ENCODE results near the gene UBP1. TPM values are rescaled to one million over a fixed set of nuclear protein-coding genes. Genes with fewer than 3 reads are reported as not detected.

UBP1 gene
- total RNA-seq, 1 experiment from 2014 or later, result 50.4 TPM

GRCh38 chr3:33428734-33429133 is 11.5 kb downstream of the UBP1 start:
- intact Hi-C loops (cut with micrococcal nuclease; ENCODE audit: unreplicated experiment), result no loop called here

GRCh38 chr3:33426630-33427317 is 13.4 kb downstream of the UBP1 start:
- H3K36me3 ChIP-seq (ENCODE audit: low read depth), result peaks cover 3% of the 10 kb centered on the region; the same call in 1 of the 2 replicates
- no peaks in the 10 kb centered on the region for H3F3A ChIP-seq (ENCODE audit: insufficient read depth, low read depth)
- TF ChIP-seq, protein P1, sequence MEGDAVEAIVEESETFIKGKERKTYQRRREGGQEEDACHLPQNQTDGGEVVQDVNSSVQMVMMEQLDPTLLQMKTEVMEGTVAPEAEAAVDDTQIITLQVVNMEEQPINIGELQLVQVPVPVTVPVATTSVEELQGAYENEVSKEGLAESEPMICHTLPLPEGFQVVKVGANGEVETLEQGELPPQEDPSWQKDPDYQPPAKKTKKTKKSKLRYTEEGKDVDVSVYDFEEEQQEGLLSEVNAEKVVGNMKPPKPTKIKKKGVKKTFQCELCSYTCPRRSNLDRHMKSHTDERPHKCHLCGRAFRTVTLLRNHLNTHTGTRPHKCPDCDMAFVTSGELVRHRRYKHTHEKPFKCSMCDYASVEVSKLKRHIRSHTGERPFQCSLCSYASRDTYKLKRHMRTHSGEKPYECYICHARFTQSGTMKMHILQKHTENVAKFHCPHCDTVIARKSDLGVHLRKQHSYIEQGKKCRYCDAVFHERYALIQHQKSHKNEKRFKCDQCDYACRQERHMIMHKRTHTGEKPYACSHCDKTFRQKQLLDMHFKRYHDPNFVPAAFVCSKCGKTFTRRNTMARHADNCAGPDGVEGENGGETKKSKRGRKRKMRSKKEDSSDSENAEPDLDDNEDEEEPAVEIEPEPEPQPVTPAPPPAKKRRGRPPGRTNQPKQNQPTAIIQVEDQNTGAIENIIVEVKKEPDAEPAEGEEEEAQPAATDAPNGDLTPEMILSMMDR (conservative IDR thresholded peaks at IDR 0.05), result no peak
- TF ChIP-seq EZH2 (IDR thresholded peaks at IDR 0.05; ENCODE audit: low read depth), result no peak
- H3K9me2 ChIP-seq (ENCODE audit: insufficient read depth), result no peaks in the 10 kb centered on the region
- no peaks in the 10 kb centered on the region for H3K9me3 ChIP-seq (ENCODE audit: insufficient read depth, low read depth)
- H3K4me1 ChIP-seq (replicated peaks; ENCODE audit: insufficient read depth), result no peaks in the 10 kb centered on the region
- no peak overlapping the region for H3K4me3 ChIP-seq
- BruUV-seq (replicated peaks), result no TSS peak
- H3K4me2 ChIP-seq, result no peak overlapping the region
- H3K27ac ChIP-seq, result no peak overlapping the region
- POLR2A ChIA-PET (ENCODE audit: unreplicated experiment), result no interaction called here
- intact Hi-C loops (cut with micrococcal nuclease; ENCODE audit: unreplicated experiment), result no loop called here
- no peak overlapping the region for H2AFZ ChIP-seq
- CTCF ChIA-PET, result no interaction called here
- H4K20me1 ChIP-seq (ENCODE audit: insufficient read depth), result no peaks in the 10 kb centered on the region; the same call in 1 of the 2 replicates
- H3K79me2 ChIP-seq (ENCODE audit: low read depth), result peaks cover 75% of the 10 kb centered on the region
- no peaks in the 10 kb centered on the region for H3K27me3 ChIP-seq (ENCODE audit: insufficient read depth, low read depth)
- DNase-seq, result no peak

More at GRCh38 chr3:33428734-33429133, 11.5 kb downstream of the UBP1 start:
- no peaks in the 10 kb centered on the region for H3K27me3 ChIP-seq (ENCODE audit: insufficient read depth, low read depth)
- H3K4me1 ChIP-seq (replicated peaks; ENCODE audit: insufficient read depth), result no peaks in the 10 kb centered on the region
- no peaks in the 10 kb centered on the region for H3F3A ChIP-seq (ENCODE audit: insufficient read depth, low read depth)
- H3K4me3 ChIP-seq, result no peak overlapping the region
- no peak overlapping the region for H2AFZ ChIP-seq
- H3K79me2 ChIP-seq (ENCODE audit: low read depth), result peaks cover 85% of the 10 kb centered on the region
- H3K4me2 ChIP-seq, result no peak overlapping the region
- H3K9me3 ChIP-seq (ENCODE audit: insufficient read depth, low read depth), result no peaks in the 10 kb centered on the region
- ChIA-PET CTCF (interaction anchor here (0.6 to 0.7 kb wide), 2 partner anchors 123 to 687 kb away, joined by 4 to 9 read pairs; no protein-coding TSS in a partner anchor), POLR2A (ENCODE audit: unreplicated experiment) (no interaction called here)
- H3K36me3 ChIP-seq (ENCODE audit: low read depth), result peaks cover 3% of the 10 kb centered on the region; the same call in 1 of the 2 replicates
- TF ChIP-seq EZH2 (IDR thresholded peaks at IDR 0.05; ENCODE audit: low read depth), result no peak
- TF ChIP-seq, protein P1 (conservative IDR thresholded peaks at IDR 0.05), result no peak
- H3K27ac ChIP-seq, result no peak overlapping the region
- H3K9me2 ChIP-seq (ENCODE audit: insufficient read depth), result no peaks in the 10 kb centered on the region
- H4K20me1 ChIP-seq (ENCODE audit: insufficient read depth), result no peaks in the 10 kb centered on the region; the same call in 1 of the 2 replicates
- no TSS peak for BruUV-seq (replicated peaks)
- no peak for DNase-seq

DNA sequence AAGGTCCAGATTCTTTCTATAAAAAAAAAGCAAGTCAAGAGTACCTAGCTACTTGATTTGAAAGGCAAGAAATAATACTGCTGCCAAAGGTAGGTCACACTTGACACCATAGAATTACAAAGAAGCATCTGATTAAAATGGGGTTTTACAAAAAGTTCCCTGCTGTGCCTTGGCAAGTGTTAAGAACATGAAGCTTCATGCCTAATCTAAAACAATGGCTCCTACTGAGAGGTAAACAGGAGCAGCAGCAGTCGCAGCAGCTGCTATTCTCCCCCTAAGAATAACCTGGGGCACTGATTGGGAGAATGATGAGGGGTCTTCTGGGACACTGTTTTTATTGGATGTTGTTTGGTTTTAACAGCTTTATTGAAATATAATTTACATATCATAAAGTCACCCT is 14.1 kb downstream of the UBP1 start:
- no peak overlapping the region for H3K4me3 ChIP-seq
- TF ChIP-seq, protein P1 (conservative IDR thresholded peaks at IDR 0.05), result no peak
- TF ChIP-seq EZH2 (IDR thresholded peaks at IDR 0.05; ENCODE audit: low read depth), result no peak
- no peak overlapping the region for H3K4me2 ChIP-seq
- H3K4me1 ChIP-seq (replicated peaks; ENCODE audit: insufficient read depth), result no peaks in the 10 kb centered on the region
- no peak for DNase-seq
- no peaks in the 10 kb centered on the region for H3K27me3 ChIP-seq (ENCODE audit: insufficient read depth, low read depth)
- H2AFZ ChIP-seq, result no peak overlapping the region
- peaks cover 3% of the 10 kb centered on the region; the same call in 1 of the 2 replicates for H3K36me3 ChIP-seq (ENCODE audit: low read depth)
- CTCF ChIA-PET, result no interaction called here
- intact Hi-C loops (cut with micrococcal nuclease; ENCODE audit: unreplicated experiment), result no loop called here
- H4K20me1 ChIP-seq (ENCODE audit: insufficient read depth), result no peaks in the 10 kb centered on the region
- POLR2A ChIA-PET (ENCODE audit: unreplicated experiment), result no interaction called here
- H3K79me2 ChIP-seq (ENCODE audit: low read depth), result peaks cover 68% of the 10 kb centered on the region
- H3K9me3 ChIP-seq (ENCODE audit: insufficient read depth, low read depth), result no peaks in the 10 kb centered on the region
- H3K27ac ChIP-seq, result no peak overlapping the region
- BruUV-seq (replicated peaks), result no TSS peak
- H3K9me2 ChIP-seq (ENCODE audit: insufficient read depth), result no peaks in the 10 kb centered on the region
- H3F3A ChIP-seq (ENCODE audit: insufficient read depth, low read depth), result no peaks in the 10 kb centered on the region

Data from PC-9 (cell line).